Activated T-cell treated with anti-CD3 and anti-CD28 coated beads for 1 hour (primary cell): ENCODE data around the gene CHST3.

ENCODE experiments used
- DNase-seq: peaks from one replicate; pipeline ENCODE4 v3.0.0-alpha.2; 2020; ENCODE audit warnings: low read depth

The CHST3 gene

DNA sequence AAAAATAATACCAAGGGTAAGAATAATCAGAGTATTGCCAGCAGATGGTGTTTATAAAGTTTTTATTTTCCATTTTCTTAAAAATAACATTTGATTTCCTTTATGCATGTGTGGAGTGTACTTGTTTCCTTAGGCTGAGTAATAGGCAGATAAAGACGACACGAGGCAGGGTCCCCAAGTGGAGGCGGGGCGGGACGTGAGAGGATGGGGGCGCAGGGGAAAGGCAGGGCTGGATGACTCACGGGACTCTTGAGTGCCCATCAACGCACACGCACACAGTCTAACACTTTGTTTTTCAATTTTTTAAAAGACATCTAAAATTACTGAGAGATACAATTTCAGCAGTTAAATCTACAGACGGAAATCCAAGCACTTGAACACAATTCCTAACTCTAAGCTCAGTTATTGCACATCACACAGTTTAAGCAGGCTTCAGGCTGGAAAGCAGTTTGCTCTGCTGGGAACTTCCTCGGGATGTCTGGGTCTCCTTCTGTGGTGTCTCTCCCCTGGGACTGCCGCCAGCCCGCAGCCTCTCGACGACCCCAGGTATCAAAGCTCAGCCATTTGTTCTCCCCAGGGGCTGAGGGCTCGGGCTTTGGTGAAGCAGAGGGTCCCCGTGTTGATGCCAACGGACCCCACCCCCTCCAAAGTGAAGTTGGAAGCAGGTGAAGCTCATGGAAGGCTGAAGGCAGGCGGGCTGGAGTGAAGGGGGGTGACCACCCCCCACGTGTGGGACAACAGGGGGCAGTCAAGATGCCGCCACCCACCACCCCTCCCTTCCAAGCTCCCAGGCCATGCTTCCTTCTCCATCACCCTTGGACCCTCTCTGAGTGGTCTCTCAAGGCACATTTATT is 95.0 kb downstream of the CHST3 start:
- no peak for DNase-seq

DNA sequence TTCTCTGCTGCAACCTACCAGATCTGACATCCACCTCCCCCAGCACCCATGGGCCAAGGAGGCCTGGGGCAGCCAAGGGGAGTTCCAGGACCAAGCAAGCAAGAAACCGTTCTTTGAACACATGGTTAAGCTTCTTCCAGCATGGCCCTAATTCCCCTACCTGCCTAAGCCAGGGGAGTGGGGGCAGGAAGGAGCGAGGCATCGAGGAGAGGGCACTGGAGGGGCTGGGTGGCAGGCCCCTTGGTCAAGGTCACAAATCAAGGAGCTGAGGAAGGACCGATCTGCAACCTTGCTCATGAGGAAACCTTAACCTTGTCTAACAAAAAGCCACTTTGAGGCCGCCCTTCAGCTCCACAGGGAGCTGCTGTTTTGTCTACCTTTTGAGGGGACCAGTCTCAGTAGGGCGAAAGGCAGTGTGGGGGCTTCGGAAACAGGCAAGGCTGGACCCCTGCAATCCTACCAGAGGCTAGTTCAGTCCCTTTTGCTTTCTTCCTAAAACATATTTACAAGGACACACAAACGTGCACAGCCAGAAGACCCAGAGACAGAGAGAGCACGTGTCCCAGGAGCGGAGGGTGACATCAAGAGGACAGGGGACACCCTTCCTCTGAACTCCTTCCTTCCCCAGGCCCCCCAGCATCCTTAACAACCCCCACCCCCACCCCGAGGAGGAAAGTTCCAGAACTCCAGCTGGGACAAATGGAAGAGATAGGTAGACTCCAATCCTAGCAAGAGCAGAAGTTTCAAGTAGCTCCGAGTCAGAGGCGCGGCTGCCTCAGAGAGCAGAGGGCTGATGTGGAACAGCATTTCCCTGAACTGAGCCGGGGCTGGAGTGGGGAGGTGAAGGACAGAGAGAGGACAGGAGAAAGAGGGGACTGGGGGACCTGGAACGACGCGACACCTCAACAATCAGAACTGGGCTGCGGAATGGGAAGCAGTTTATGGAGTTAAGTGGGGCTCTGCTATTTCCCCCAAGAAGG is 95.9 kb downstream of the CHST3 start:
- no peak for DNase-seq

DNA sequence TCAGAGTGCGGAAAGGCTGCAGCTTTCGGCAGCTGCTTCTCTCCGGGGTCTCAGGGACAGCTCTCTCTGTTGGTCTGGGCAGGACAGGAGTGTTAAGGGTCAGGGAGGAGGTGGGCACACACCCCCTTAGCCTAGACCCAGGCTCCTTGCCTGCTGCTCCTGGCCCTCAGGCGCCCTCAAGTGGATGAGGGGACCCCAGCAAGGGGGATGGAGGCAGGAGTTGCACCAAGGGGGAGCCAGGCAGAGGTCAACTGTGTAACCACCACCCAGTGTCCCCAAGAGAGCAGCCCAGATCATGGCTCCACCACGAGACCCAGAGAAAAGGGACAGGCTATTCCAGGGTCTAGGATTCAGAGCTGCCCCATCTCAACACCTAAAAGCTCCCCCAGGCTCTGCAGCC is 97.3 kb downstream of the CHST3 start:
- DNase-seq: no peak

DNA sequence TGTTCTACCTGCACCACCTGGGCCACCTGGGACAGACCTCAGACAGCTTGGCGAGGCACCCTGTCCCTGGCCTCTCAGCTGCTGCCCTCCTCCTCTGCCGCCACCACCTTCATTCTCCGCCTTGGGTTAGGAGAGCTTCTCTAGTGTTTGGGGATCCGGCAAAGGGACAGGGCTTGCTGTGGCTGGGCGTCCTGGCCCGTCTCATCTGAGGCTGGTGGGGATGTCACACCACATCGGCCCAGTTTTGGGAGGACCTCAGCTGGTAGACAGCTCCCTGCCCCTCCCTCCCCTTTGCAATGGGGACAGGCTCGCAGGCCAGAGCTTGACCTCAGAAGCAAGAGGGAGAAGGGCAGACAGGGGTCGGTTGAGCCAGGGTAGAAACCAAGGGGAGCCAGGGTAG is 97.7 kb downstream of the CHST3 start:
- DNase-seq: no peak

DNA sequence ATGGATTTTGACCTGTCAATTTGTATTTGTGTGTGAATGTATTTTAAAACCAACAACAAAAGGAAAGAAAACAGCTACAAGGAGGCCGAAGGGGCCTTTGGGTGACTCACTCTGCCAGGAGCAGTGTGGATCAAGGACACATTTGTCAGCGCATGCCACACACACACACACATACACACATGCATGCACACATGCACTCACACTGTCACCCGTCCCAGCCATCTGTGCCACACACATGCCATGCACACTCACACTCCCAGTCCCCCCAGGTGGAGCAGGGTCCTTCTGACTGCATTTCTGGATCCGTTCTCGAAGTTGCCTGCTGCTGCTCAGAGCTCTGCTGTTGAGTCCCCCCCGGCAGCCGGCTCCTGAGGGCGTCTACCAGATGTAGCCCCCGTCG is 98.2 kb downstream of the CHST3 start:
- DNase-seq: no peak
